ENCODE measurements around the gene HIF1A. TPM values are rescaled to one million over a fixed set of nuclear protein-coding genes. Genes with fewer than 3 reads are reported as not detected.
"Not testable (repeated sequence)": the region's sequence is repeated elsewhere in the genome, so short reads cannot be mapped to it uniquely, and the experiment has no call there.

Gene HIF1A
- total RNA-seq, 3 donors from 2014 or later = 66.9 to 112 (median 71.6) TPM

DNA sequence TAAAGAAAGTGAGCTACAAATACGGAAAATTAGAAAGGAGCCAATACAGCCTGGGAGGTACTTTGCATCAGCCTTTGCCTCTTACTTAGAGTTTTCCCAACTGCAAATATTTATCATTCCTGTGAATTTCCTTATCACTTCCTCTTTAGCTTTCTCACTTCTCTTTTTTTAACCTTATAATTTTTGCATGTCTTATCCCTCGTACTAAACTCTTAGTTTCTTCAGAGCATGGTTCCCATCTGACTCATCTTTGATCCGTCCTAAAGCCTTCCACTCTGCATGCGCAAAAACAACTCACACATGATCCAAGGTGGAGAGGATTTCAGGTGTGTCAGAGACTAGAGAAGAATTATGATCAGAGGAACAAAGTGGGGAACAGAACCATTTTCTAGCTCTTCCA lies 57.3 kb downstream of the HIF1A start:
- intact Hi-C loops (cut with DNase I, micrococcal nuclease) = no loop called here
- H3K4me3 ChIP-seq = no peak overlapping the region
- TF ChIP-seq, protein P1, sequence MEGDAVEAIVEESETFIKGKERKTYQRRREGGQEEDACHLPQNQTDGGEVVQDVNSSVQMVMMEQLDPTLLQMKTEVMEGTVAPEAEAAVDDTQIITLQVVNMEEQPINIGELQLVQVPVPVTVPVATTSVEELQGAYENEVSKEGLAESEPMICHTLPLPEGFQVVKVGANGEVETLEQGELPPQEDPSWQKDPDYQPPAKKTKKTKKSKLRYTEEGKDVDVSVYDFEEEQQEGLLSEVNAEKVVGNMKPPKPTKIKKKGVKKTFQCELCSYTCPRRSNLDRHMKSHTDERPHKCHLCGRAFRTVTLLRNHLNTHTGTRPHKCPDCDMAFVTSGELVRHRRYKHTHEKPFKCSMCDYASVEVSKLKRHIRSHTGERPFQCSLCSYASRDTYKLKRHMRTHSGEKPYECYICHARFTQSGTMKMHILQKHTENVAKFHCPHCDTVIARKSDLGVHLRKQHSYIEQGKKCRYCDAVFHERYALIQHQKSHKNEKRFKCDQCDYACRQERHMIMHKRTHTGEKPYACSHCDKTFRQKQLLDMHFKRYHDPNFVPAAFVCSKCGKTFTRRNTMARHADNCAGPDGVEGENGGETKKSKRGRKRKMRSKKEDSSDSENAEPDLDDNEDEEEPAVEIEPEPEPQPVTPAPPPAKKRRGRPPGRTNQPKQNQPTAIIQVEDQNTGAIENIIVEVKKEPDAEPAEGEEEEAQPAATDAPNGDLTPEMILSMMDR (IDR thresholded peaks at IDR 0.05) = no peak
- peaks cover 6% of the 10 kb centered on the region for H3K4me1 ChIP-seq (ENCODE audit: low read depth)
- DNase-seq (no peak), ATAC-seq (no peak)
- H3K9me3 ChIP-seq = no peaks in the 10 kb centered on the region
- no peaks in the 10 kb centered on the region for H3K36me3 ChIP-seq (ENCODE audit: low read depth)

DNA sequence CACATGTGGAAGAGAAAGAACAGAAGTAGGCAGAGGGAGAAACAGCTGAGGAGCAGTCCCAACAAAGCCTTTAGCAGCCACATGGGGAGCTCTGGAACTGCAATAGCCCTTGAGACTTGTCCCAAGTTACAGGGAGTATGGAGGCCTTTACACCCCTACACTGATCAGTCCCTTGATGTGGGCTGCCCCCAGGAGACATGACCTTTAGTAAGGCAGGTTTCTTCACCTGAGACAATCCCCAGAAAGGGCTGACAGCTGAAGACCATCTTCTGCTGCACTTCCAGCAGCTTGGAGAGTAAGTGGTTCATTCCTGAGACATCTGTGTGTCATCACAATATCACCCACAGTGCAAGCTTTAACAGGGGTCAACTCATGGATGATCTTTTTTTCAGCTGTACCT lies 58.3 kb downstream of the HIF1A start:
- intact Hi-C loops (cut with DNase I, micrococcal nuclease) = no loop called here
- DNase-seq (no peak), ATAC-seq (no peak)
- H3K4me1 ChIP-seq (ENCODE audit: low read depth) = peaks cover 6% of the 10 kb centered on the region
- no peak overlapping the region for H3K4me3 ChIP-seq
- no peaks in the 10 kb centered on the region for H3K36me3 ChIP-seq (ENCODE audit: low read depth)
- no peaks in the 10 kb centered on the region for H3K9me3 ChIP-seq
- TF ChIP-seq, protein P1 (IDR thresholded peaks at IDR 0.05) = no peak

DNA sequence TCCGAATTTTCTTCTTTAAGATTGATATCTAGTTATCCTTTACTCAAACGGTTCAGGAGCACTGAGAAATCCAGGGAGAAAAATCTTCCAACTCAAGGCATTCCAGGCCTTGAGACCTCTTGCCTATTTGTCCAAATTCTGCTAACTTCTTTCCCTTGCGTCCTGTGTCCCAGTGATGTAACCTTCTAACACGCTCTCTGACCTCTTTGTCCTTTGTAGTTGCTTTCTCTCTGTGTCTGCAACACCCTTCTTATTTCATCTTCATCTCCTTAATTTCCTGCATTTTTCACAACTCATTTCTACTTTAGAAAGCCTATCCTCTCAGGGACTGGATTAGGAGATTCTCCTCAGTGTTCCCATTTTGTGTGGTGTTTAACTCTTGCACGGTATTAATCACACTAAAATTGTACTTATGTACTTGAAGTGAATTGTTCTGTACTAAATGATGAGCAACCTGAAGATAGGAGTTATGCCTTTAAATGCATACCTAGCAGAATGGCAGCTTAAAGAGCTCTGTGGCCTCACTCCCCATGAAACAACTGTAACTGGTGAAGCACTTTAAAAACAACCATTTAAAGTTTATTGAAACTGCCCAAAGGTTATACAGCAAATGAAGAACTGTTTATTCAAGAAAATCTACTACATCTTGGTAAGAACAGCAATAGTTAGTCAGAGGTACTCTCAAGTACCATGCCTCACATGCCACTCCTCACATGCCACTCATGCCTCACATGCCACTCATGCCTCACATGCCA lies 59.5 kb downstream of the HIF1A start:
- no peak for DNase-seq
- intact Hi-C loops (cut with DNase I, micrococcal nuclease) = no loop called here
- TF ChIP-seq, protein P1 (IDR thresholded peaks at IDR 0.05) = no peak
- peaks cover 6% of the 10 kb centered on the region for H3K4me1 ChIP-seq (ENCODE audit: low read depth)
- no peaks in the 10 kb centered on the region for H3K9me3 ChIP-seq
- H3K4me3 ChIP-seq = no peak overlapping the region
- no peaks in the 10 kb centered on the region for H3K36me3 ChIP-seq (ENCODE audit: low read depth)
- no peak for ATAC-seq

DNA sequence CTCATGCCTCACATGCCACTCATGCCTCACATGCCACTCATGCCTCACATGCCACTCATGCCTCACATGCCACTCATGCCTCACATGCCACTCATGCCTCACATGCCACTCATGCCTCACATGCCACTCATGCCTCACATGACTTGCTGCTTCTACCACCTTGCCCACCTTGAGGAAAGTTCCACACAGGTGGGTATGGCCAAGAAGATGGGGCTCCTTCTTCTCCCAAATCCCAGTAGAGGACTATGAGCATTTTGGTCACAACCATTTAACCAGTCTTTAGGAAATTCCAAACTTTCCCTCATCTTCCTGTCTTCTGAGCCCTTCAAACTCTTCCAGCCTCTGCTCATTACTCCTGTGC lies 60.0 kb downstream of the HIF1A start:
- H3K4me1 ChIP-seq (ENCODE audit: low read depth); H3K9me3 ChIP-seq; H3K36me3 ChIP-seq (ENCODE audit: low read depth); ATAC-seq; DNase-seq; intact Hi-C loops (cut with DNase I, micrococcal nuclease); H3K4me3 ChIP-seq: not testable (repeated sequence)

DNA sequence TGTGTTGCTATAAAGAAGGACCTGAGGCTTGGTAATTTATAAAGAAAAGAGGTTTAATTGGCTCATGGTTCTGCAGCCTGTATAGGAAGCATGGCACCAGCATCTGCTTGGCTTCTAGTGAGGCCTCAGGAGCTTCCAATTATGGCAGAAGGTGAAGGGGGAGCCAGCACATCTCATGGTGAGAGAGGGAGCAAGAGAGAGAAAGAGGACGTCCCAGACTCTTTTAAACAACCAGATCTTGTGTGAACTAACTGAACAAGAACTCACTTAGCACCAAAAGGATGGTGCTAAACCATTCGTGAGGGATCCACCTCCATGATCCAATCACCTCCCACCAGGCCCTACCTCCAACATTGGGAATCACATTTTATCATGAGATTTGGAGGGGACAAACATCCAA lies 60.8 kb downstream of the HIF1A start:
- intact Hi-C loops (cut with DNase I, micrococcal nuclease) = no loop called here
- TF ChIP-seq, protein P1 (IDR thresholded peaks at IDR 0.05) = no peak
- Histone ChIP-seq H3K4me1 (ENCODE audit: low read depth) (no peaks in the 10 kb centered on the region), H3K9me3 (no peaks in the 10 kb centered on the region), H3K36me3 (ENCODE audit: low read depth) (no peaks in the 10 kb centered on the region), H3K4me3 (no peak overlapping the region)
- ATAC-seq = no peak
- no peak for DNase-seq

DNA sequence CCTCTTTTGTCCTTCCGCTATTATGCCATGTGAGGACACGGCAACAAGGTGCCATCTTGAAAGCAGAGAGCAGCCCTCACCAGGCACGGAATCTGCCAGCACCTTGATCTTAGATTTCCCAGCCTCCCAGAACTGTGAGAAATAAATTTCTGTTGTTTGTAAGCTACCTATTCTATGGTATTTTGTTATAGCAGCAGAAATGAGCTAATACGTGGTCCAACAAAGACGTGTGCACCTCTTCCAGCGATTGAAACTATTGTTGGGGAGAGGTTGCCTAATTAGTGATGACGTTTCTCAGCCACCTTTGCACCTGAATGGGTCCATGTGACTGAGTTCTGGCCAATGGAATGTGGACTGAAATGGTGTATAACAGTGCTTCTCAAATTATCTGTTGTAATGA lies 64.6 kb downstream of the HIF1A start:
- H3K36me3 ChIP-seq (ENCODE audit: low read depth) = no peaks in the 10 kb centered on the region
- H3K9me3 ChIP-seq = no peaks in the 10 kb centered on the region
- intact Hi-C loops (cut with DNase I, micrococcal nuclease) = loop anchor here (10.0 kb wide), 1 partner anchor 295 kb away; no protein-coding TSS in a partner anchor
- TF ChIP-seq, protein P1 (IDR thresholded peaks at IDR 0.05) = no peak
- no peak for ATAC-seq
- peaks cover 10% of the 10 kb centered on the region for H3K4me1 ChIP-seq (ENCODE audit: low read depth)
- no peak overlapping the region for H3K4me3 ChIP-seq
- DNase-seq = no peak

Measured in mucosa of descending colon (tissue), 3 donors.